Neural cell (in vitro differentiated cells): ENCODE results near the gene GAS7. TPM values are rescaled to one million over a fixed set of nuclear protein-coding genes. Genes with fewer than 3 reads are reported as not detected.

ENCODE experiments used
- H2AFZ ChIP-seq: fragments of 200-600, 300-800 bp; sonication (generic), shearing (Covaris generic); 2 replicates; pipeline ENCODE4 v1.6.0; 2014; ENCODE audit warnings: low read depth, mild to moderate bottlenecking, antibody characterized with exemption, low read length, moderate library complexity
- H3F3A ChIP-seq: fragments of 200-600 bp; shearing (Covaris generic); 2 replicates; pipeline ENCODE4 v1.6.1; 2016; ENCODE audit warnings: mild to moderate bottlenecking, moderate library complexity, mixed read lengths, antibody characterized with exemption, low read length; ENCODE audit not compliant: insufficient read depth, poor library complexity, severe bottlenecking
- H3K27ac ChIP-seq: fragments of 200-600, 300-800 bp; sonication (generic), shearing (Covaris generic); 2 replicates; pipeline ENCODE4 v1.5.1; 2014; ENCODE audit warnings: mild to moderate bottlenecking, low read length, moderate library complexity
- H3K27me3 ChIP-seq: fragments of 300-800, 200-600 bp; sonication (generic), shearing (Covaris generic); 2 replicates; pipeline ENCODE4 v1.6.0; 2014; ENCODE audit warnings: mild to moderate bottlenecking, low read depth, low read length, moderate library complexity; ENCODE audit not compliant: insufficient read depth
- H3K36me3 ChIP-seq: fragments of 300-800, 200-600 bp; sonication (generic), shearing (Covaris generic); 2 replicates; pipeline ENCODE4 v1.5.1; 2014; ENCODE audit warnings: mild to moderate bottlenecking, antibody characterized with exemption, low read length, moderate library complexity; ENCODE audit not compliant: insufficient read depth
- H3K4me2 ChIP-seq: fragments of 300-800, 200-600 bp; sonication (generic), shearing (Covaris generic); 2 replicates; pipeline ENCODE4 v1.6.0; 2014; ENCODE audit warnings: mild to moderate bottlenecking, low read length
- H3K4me3 ChIP-seq: fragments of 300-800, 200-600 bp; sonication (generic), shearing (Covaris generic); 2 replicates; pipeline ENCODE4 v1.5.1; 2014; ENCODE audit warnings: mild to moderate bottlenecking, low read length, moderate library complexity
- H3K79me2 ChIP-seq: fragments of 200-600 bp; shearing (Covaris generic); replicated peaks from 2 replicates; pipeline ENCODE4 v1.6.0; 2014; ENCODE audit warnings: mild to moderate bottlenecking, low read length, moderate library complexity; ENCODE audit not compliant: insufficient read depth
- H3K9ac ChIP-seq: fragments of 300-800, 200-600 bp; sonication (generic), shearing (Covaris generic); 2 replicates; pipeline ENCODE4 v1.6.1; 2016; ENCODE audit warnings: mild to moderate bottlenecking, low read length, mixed read lengths
- H3K9me2 ChIP-seq: fragments of 200-600 bp; shearing (Covaris generic); 2 replicates; pipeline ENCODE4 v1.6.1; 2016; ENCODE audit warnings: mild to moderate bottlenecking, low read length, mixed read lengths; ENCODE audit not compliant: insufficient read depth
- H3K9me3 ChIP-seq: fragments of 200-600, 300-800 bp; sonication (generic), shearing (Covaris generic); 2 replicates; pipeline ENCODE4 v1.6.1; 2016; ENCODE audit warnings: mild to moderate bottlenecking, mixed run types, low read length, moderate library complexity, mixed read lengths
- H4K20me1 ChIP-seq: fragments of 200-600 bp; shearing (Covaris generic); 2 replicates; pipeline ENCODE4 v1.6.1; 2016; ENCODE audit warnings: mild to moderate bottlenecking, mixed run types; ENCODE audit not compliant: insufficient read depth
- CTCF ChIP-seq: fragments of 450-650 bp; IDR thresholded peaks from 2 replicates; pipeline ENCODE4 v1.5.1; 2014; ENCODE audit warnings: antibody characterized with exemption, mild to moderate bottlenecking, moderate library complexity; ENCODE audit not compliant: poor library complexity, severe bottlenecking
- EP300 ChIP-seq: fragments of 450-650 bp; conservative IDR thresholded peaks from 2 replicates; pipeline ENCODE4 v1.6.1; 2014; ENCODE audit warnings: antibody characterized with exemption, mild to moderate bottlenecking, moderate library complexity; ENCODE audit not compliant: poor library complexity, severe bottlenecking
- EZH2 ChIP-seq: fragments of 200-600, 300-800 bp; shearing (Covaris generic), sonication (generic); IDR thresholded peaks from 2 replicates; pipeline ENCODE4 v1.6.1; 2014; ENCODE audit warnings: antibody characterized with exemption, low read length, borderline replicate concordance, mild to moderate bottlenecking; ENCODE audit not compliant: insufficient read depth, poor library complexity, severe bottlenecking
- MXI1 ChIP-seq: fragments of 450-650 bp; conservative IDR thresholded peaks from 2 replicates; pipeline ENCODE4 v1.6.1; 2014; ENCODE audit warnings: antibody characterized with exemption, mild to moderate bottlenecking; ENCODE audit not compliant: poor library complexity, severe bottlenecking
- POLR2AphosphoS5 ChIP-seq: IDR thresholded peaks from 2 replicates; pipeline ENCODE4 v1.6.1; 2012
- RAD21 ChIP-seq: fragments of 450-650 bp; conservative IDR thresholded peaks from 2 replicates; pipeline ENCODE4 v1.6.1; 2014; ENCODE audit warnings: antibody characterized with exemption, mild to moderate bottlenecking, moderate library complexity
- REST ChIP-seq: IDR thresholded peaks from 2 replicates; pipeline ENCODE4 v1.6.1; 2012; ENCODE audit warnings: borderline replicate concordance
- SMC3 ChIP-seq: fragments of 450-650 bp; conservative IDR thresholded peaks from 2 replicates; pipeline ENCODE4 v1.6.1; 2014; ENCODE audit warnings: antibody characterized with exemption, mild to moderate bottlenecking, moderate library complexity; ENCODE audit not compliant: poor library complexity
- TAF1 ChIP-seq: IDR thresholded peaks from 2 replicates; pipeline ENCODE4 v1.6.1; 2012; ENCODE audit warnings: low read depth
- polyA plus RNA-seq: library from polyadenylated mRNA; depleted of rRNA; stranded (reverse); fragments of >200 nt; gene quantifications from 2 replicates; pipeline ENCODE4 v1.2.3, GENCODE V29; 2014

Gene GAS7
- polyA plus RNA-seq, 1 donor from 2014 or later: 23.6 TPM

- Histone ChIP-seq H4K20me1 (no peaks in the 10 kb centered on the region), H3K79me2 (no peaks in the 10 kb centered on the region), H3K36me3 (no peaks in the 10 kb centered on the region), H3K9me2 (no peaks in the 10 kb centered on the region), H3K27ac (no peak within 1 kb of the TSS), H3K27me3 (no peaks in the 10 kb centered on the region), H3K4me2 (no peak within 1 kb of the TSS), H3F3A (no peaks in the 10 kb centered on the region), H3K9me3 (no peaks in the 10 kb centered on the region), H3K4me3 (no peak within 1 kb of the TSS), H2AFZ (no peak within 1 kb of the TSS), H3K9ac (no peak within 1 kb of the TSS)
- TF ChIP-seq EZH2 (no peak), MXI1 (no peak), POLR2AphosphoS5 (no peak), RAD21 (no peak), CTCF (no peak), TAF1 (no peak), SMC3 (no peak), REST (no peak), EP300 (no peak)
These were observed 293.4 kb downstream of the GAS7 start, which contains the start of gene RCVRN for GRCh38 chr17:9905078-9905415. RCVRN (minus strand) TSS chr17:9905271; CDS start chr17:9905180, 91 bp downstream.

- H3F3A ChIP-seq: no peaks in the 10 kb centered on the region
- H3K4me2 ChIP-seq: no peak overlapping the region
- TF ChIP-seq CTCF: no peak
- no peak for TF ChIP-seq EZH2
- TF ChIP-seq POLR2AphosphoS5: no peak
- TF ChIP-seq MXI1: no peak
- no peak for TF ChIP-seq TAF1
- TF ChIP-seq RAD21: no peak
- no peak for TF ChIP-seq REST
- TF ChIP-seq SMC3: no peak
- TF ChIP-seq EP300: no peak
- H3K4me3 ChIP-seq: no peak overlapping the region
- H4K20me1 ChIP-seq: no peaks in the 10 kb centered on the region
- no peak overlapping the region for H3K27ac ChIP-seq
- H3K36me3 ChIP-seq: no peaks in the 10 kb centered on the region
- H3K9me3 ChIP-seq: no peaks in the 10 kb centered on the region
- H3K9ac ChIP-seq: no peak overlapping the region
- no peaks in the 10 kb centered on the region for H3K79me2 ChIP-seq
- no peaks in the 10 kb centered on the region for H3K9me2 ChIP-seq
- H3K27me3 ChIP-seq: no peaks in the 10 kb centered on the region
- no peak overlapping the region for H2AFZ ChIP-seq
These were observed 293.9 kb downstream of the GAS7 start for GRCh38 chr17:9904277-9905077.
